WI38 (cell line): Measurements from ENCODE around the gene A3GALT2.
A peak's percentile ranks its signal among the peaks of the same experiment; 100 is the strongest.

Experiments used
- H3K4me3 ChIP-seq: 2 replicates; pipeline ENCODE4 v1.5.1; 2011; ENCODE audit warnings: low read depth, mild to moderate bottlenecking, control low read depth, low read length
- CTCF ChIP-seq: IDR thresholded peaks from 2 replicates; pipeline ENCODE4 v1.5.1; 2012; ENCODE audit warnings: low read depth, mild to moderate bottlenecking, control low read depth, low read length

The A3GALT2 gene

GRCh38 chr1:33305016-33305415 is 15.9 kb downstream of the A3GALT2 start:
- H3K4me3 ChIP-seq: no peak overlapping the region
- no peak for TF ChIP-seq CTCF

GRCh38 chr1:33302325-33302724 is 18.6 kb downstream of the A3GALT2 start:
- TF ChIP-seq CTCF: no peak
- H3K4me3 ChIP-seq: no peak overlapping the region

- no peak overlapping the region for H3K4me3 ChIP-seq
- no peak for TF ChIP-seq CTCF
Measured at GRCh38 chr1:33301273-33301984, 19.5 kb downstream of the A3GALT2 start.

GRCh38 chr1:33300673-33301072 is 20.2 kb downstream of the A3GALT2 start:
- no peak for TF ChIP-seq CTCF
- no peak overlapping the region for H3K4me3 ChIP-seq

GRCh38 chr1:33299461-33300155 is 21.3 kb downstream of the A3GALT2 start:
- H3K4me3 ChIP-seq: no peak overlapping the region
- TF ChIP-seq CTCF: no peak

GRCh38 chr1:33298623-33299277 is 22.1 kb downstream of the A3GALT2 start:
- peak; percentile 99 for TF ChIP-seq CTCF
- H3K4me3 ChIP-seq: no peak overlapping the region
